HEK293T (cell line): Measurements from ENCODE around the gene PDIA5.

ENCODE experiments used
- BHLHE40 ChIP-seq: fragments of 450-650 bp; IDR thresholded peaks from 2 replicates; pipeline ENCODE4 v1.6.1; 2016; ENCODE audit warnings: mild to moderate bottlenecking, moderate library complexity, borderline replicate concordance
- CTBP1 ChIP-seq: fragments of 450-650 bp; IDR thresholded peaks from 2 replicates; pipeline ENCODE4 v1.6.1; 2016; ENCODE audit warnings: borderline replicate concordance
- FOXA1 ChIP-seq: fragments of 450-650 bp; IDR thresholded peaks from 2 replicates; pipeline ENCODE4 v1.6.1; 2016; ENCODE audit warnings: mild to moderate bottlenecking
- FOXM1 ChIP-seq: fragments of 450-650 bp; IDR thresholded peaks from 2 replicates; pipeline ENCODE4 v1.6.1; 2017; ENCODE audit warnings: mild to moderate bottlenecking, borderline replicate concordance
- HDGF ChIP-seq: fragments of 450-650 bp; IDR thresholded peaks from 2 replicates; pipeline ENCODE4 v1.6.1; 2017; ENCODE audit warnings: antibody characterized with exemption, borderline replicate concordance
- L3MBTL2 ChIP-seq: fragments of 450-650 bp; conservative IDR thresholded peaks from 2 replicates; pipeline ENCODE4 v1.6.1; 2016; ENCODE audit warnings: mild to moderate bottlenecking
- SP1 ChIP-seq: fragments of 450-650 bp; IDR thresholded peaks from 2 replicates; pipeline ENCODE4 v1.6.1; 2017
- SUZ12 ChIP-seq: fragments of 450-650 bp; IDR thresholded peaks from 2 replicates; pipeline ENCODE4 v1.6.1; 2016; ENCODE audit warnings: mild to moderate bottlenecking
- TARDBP ChIP-seq: fragments of 450-650 bp; IDR thresholded peaks from 2 replicates; pipeline ENCODE4 v1.6.1; 2016

- TF ChIP-seq L3MBTL2 (no peak), TARDBP (no peak), FOXA1 (no peak), SUZ12 (no peak), CTBP1 (no peak), SP1 (no peak), BHLHE40 (no peak), HDGF (no peak), FOXM1 (no peak)
Observed at GRCh38 chr3:123075359-123075758, 8.5 kb downstream of the PDIA5 start.
